ENCODE measurements around the gene SLC7A6.
A peak's percentile ranks its signal among the peaks of the same experiment; 100 is the strongest.

The SLC7A6 gene

DNA sequence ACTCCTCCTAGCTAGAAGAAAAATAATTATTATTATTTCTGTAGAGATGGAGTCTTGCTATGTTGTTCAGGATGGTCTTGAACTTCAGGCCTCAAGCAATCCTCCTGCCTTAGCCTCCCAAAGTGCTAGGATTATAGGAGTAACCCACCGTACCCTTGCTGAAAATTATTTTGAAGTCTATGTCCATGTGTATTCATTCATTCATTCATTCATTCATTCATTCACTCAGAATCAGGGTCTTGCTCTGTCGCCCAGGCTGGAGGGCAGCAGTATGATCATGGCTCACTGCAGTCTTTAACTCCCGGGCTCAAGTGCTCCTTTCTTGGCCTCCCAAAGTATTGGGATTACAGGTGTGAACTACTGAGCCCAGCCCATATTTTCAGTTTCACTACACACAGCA, 42.3 kb downstream of the SLC7A6 start:
- no peak for DNase-seq (ENCODE audit: low read depth in 2 of 2)

DNA sequence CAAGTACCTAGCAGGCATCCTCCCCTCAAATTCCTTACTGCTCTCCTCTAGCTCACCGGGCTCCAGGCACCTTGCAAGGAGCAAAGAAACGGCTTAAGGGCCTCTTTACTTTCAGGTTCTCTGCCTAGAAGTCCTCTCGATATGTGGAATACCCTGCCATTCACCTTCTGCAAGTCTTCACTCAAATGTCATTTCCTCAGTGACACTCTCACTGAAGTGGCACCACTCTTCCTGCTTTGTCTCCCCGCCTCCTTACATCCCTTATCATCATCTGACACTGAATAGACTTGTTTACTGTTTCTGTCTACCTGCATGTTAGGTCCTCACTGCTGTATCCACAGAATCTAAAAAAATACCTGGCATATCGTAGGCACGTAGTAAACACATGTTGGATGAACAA, 45.5 kb downstream of the SLC7A6 start:
- DNase-seq (ENCODE audit: low read depth in 2 of 2) = no peak

DNA sequence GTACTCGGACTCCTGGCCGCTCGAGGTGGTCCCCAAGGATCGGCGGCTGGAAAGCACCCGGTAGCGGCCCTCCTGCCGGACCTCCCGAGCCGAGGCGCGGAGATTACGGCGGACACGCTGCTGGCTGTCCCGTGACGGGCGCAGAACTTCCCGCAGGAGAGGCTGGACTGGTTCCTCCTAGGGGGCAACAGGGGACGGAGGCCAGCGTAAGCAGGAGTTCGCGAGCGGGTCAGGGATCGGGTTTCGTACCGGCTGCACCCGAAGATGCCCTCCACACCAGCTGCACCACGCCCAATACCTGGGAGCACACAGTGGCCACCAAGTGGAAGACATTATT, 46.1 kb downstream of the SLC7A6 start:
- no peak for DNase-seq (ENCODE audit: low read depth in 2 of 2)

DNA sequence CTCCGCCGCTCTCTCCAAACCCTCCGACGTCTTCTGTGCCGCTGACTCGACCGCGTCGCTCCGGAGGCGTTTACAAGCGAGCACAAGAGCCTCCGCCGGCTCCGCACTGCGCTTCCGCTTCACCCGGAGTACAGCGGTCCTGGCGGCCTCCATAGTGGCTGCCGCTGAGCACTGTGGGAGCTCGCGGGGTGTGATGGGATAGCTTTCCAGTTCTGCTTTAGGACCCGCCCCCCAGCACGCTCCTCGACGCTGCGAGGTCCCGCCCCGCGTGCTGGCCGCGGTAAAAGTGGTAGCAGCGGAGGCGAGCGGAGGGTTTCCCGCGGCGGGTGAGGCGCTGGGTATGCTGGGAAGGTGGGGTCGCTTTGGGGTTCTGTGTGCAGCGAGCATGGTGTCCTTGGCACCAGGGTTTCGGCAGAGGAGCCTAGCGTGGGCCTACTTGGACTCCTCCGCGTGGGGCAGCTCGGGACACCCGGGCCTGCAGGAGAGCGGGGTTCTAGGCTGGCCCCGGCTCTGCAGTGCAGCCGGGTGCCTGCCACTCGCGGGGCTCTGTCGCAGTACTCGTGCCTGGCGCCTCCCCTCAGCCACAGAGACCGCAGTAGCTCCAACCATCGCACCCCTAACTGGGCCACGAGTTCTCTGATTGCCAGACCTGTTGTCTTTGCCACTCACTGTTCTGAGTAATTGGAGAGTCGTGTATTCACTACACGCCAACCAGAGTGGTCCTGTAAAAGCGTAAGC, 46.6 kb downstream of the SLC7A6 start, which contains the start of the genes PRMT7 and SLC7A6OS:
PRMT7 (plus strand) TSS at position 246 of the 738 bp plus-strand sequence. CDS start 4,961 bp downstream, outside the sequence.
SLC7A6OS (minus strand) TSS at position 173 of the 738 bp plus-strand sequence; CDS start at position 153, 20 bp downstream.
- peak; percentile 75 to 79 for DNase-seq (ENCODE audit: low read depth in 2 of 2)

DNA sequence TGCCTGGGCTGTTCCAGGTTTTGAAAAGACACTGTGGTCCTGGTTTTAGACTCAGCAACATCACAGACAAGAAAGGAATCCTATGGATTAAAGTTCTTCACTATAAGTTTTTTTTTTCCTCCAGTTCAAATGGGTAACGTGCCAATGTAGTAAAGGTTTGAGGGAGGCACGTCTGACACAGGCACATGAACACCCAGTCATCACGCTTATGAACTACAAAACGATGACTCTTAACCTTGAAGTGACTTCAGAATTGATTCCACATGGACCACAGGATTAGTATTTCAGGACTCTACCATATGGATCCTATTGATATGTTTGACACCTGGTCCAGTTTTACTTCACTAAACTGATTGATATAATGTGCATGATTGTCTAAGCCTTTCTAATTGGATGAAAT, 48.8 kb downstream of the SLC7A6 start:
- DNase-seq (ENCODE audit: low read depth in 2 of 2) = no peak

DNA sequence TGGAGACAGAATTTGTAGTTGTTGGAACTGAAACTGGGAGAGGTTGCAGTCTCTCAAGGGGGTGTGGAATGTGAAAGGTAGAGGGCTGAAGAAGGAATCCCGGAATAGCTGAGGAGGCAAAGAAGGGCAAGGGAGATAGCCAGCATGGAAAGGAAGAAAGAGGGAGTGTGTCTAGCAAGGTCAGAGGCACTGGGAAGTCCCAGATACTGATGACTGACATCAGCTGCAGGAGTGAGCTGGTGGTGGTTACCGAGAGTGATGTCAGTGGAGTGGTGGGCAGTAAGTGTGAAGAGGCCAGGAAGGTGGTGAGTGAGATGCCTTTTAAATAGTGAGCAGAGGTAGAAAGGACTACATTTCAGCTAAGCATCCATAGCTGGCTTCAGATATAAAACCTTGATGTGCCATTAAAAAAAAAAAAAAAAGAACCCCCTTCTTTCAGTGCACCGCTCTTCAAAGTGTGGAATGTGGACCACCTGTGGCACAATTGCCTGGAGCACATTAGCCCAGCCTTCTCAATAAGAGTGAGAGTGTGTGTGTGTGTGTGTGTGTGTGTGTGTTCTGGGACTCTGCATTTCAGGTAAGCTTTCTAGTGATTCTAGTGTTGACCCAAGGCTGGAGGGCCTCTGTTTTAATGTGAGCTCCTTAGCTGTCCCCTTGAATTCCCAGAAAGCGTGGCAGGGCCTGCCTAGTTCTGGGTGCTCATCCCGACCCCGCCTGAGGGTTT, 55.0 kb downstream of the SLC7A6 start:
- no peak for DNase-seq (ENCODE audit: low read depth in 2 of 2)

DNA sequence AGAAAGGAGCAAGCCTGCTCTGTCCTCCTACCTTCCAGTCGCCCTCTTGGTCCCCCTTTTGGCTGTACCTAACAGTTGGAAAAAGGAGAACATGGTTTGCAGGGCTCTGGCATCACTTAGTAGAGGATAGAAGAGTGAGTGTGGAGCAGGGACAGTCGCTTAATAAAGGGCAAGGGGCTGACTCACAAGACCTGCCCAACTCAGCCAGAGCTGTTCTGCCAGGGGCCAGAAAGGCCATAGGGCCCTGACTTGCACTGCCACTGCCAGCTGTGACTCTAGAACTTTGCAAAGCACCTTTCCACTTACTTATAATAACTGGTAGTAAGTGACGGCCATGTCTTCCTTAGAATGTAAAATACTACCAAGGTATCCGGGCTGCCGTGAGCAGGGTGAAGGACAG, 60.0 kb downstream of the SLC7A6 start:
- DNase-seq (ENCODE audit: low read depth in 2 of 2) = no peak

DNA sequence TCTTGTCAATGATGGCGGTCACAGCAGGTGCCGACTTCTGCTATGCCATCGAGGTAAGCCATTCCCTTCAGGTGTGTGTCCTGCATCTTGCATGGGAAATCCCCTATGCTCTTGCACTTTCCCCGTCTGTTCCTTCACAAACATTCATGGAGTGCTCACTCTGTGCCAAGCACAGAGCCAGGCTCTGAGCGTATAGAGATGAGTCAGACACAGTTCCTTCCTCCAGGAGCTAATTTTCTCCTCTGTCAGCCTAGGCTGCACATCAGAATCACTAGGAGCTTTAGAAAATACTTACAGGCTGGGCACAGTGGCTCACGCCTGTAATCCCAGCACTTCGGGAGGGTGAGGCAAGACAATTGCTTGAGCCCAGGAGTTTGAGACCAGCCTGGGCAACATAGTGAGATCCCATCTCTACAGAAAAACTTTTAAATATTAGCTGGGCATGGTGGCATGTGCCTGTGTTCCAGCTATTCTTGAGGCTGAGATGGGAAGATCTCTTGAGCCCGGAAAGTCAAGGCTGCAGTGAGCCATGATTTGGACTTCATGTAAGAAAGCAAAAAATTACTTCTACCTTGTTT, 60.5 kb downstream of the SLC7A6 start:
- no peak for DNase-seq (ENCODE audit: low read depth in 2 of 2)

DNA sequence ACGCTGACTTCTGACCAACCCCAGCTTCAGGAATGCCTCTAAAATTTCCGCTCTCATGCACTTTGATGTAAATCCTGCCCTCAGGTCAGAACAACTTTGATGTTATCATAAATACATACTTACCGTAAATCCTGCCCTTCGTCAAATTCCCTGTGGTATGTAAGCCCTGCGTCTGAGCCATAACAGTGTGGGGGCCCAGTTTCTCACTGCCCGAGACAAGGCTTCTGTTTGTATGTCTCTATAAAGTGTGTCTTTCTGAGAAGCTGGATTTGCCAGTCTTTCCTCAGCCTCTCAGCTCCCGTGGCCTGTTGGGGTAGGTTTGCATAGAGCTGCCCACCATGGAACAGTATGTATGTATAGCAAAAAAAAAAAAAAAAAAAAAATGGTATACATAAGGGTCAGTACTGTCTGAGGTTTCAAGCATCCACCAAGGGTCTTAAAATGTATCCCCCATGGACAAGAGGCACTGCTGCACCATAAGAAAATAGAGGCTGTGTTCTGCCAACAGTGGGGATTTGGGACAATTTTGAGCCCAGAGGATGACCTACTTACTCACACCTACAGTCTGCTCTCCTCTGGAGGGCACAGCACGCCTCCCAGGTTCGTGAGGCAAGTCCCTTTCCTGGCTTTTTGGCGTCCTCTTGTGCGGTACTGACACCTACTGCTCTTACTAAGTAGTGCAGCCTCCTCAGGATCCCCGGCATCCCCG, 64.0 kb downstream of the SLC7A6 start:
- DNase-seq (ENCODE audit: low read depth in 2 of 2) = peak; percentile 51 to 53

DNA sequence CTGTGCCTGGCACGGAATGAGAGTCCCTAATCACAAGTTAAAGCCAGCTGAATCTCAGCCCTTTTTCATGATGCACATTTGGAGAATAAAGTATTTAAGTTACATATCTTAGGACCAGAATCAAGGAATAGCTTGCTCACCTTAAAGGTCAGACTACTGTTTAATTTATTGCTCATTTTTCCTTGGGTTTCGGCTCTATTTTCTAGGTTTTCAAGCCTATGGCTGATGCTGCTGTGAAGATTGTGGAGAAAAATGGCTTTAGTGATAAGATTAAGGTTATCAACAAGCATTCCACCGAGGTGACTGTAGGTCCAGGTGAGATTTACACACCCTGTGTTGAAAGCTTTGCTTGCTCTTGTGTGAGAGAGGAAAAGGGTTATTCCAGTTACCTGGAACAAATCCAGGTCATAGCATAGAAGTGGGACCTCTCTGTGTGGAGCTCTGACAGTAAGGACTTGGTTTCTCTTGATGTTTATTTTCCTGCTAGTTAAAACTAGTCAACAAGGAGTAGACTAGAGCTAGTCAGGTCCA, 64.6 kb downstream of the SLC7A6 start:
- no peak for DNase-seq (ENCODE audit: low read depth in 2 of 2)

DNA sequence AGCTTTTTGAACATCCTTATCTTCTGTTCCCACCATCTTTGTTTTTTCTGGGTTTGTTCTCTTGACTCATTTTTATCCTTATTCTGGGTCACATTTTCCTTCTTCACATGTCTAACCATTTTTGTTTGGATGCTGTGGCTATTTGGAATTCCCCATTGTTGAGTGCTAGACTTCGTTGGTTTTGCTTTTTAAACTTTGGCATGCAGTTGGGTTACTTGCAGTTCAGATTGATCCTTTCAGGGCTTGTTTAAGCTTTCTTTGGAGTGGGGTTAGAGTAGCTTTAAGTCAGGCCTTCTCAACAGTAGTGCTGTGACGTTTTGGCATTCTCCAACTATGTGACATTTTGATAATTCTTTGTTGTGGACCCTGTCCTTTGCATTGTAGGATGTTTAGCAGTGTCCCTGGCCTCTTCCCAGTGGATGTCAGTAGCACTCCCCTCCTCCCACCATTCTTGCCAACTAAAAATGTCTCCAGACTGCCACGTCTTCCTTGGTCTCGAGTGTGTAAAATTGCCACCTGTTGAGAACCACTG, 67.6 kb downstream of the SLC7A6 start:
- no peak for DNase-seq (ENCODE audit: low read depth in 2 of 2)

DNA sequence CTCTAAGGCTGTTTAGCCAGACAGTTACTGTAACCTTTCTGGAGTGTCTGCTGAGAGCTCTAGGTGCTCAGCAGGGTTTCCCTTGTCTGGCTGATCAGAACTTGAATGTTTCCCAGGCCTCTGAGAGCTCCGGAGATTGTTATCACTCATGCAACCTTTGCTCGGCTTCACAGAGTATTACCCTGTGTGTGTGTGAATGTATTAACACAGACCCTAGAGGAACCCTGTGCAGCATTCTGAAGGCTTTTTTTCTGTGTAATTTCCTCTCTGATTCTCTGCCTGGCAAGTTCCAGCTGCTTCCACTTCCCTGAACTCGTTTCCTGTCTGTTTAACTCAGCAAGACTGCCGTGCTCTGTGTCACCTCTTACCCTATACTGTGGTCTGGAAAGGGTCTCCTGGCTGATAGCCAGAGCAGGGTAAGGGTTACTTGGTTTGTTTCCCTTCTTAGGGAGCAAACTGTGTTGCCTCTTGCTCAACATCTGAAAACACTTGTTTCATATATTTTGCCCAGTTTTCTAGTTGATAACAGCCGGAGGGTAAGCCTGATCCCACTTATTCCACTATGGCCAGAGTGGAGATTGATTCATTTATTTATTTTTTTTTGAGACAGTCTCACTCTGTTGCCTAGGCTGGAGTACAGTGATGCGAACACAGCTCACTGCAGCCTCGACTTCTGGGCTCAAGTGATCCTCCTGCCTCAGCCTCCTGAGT, 68.2 kb downstream of the SLC7A6 start:
- no peak for DNase-seq (ENCODE audit: low read depth in 2 of 2)

DNA sequence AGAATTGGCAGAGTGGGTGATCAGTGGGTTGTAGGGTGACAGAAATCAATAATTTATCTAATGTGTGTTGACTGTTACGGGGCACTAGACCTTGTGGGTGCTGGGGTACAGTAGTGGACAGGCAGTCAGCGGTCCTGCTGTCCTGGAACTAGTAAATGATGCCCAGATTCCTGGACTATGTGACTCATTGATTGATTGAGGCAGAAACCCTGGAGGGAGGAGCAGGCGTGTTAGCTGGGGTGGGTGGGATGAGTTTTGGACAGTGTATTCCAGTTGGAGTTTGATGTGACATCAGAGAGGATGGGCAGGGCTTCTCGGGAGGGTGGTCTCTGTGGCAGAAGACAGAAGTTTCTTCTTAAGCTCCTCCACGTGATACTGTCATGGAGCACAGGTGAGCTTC, 70.8 kb downstream of the SLC7A6 start:
- DNase-seq (ENCODE audit: low read depth in 2 of 2) = no peak

DNA sequence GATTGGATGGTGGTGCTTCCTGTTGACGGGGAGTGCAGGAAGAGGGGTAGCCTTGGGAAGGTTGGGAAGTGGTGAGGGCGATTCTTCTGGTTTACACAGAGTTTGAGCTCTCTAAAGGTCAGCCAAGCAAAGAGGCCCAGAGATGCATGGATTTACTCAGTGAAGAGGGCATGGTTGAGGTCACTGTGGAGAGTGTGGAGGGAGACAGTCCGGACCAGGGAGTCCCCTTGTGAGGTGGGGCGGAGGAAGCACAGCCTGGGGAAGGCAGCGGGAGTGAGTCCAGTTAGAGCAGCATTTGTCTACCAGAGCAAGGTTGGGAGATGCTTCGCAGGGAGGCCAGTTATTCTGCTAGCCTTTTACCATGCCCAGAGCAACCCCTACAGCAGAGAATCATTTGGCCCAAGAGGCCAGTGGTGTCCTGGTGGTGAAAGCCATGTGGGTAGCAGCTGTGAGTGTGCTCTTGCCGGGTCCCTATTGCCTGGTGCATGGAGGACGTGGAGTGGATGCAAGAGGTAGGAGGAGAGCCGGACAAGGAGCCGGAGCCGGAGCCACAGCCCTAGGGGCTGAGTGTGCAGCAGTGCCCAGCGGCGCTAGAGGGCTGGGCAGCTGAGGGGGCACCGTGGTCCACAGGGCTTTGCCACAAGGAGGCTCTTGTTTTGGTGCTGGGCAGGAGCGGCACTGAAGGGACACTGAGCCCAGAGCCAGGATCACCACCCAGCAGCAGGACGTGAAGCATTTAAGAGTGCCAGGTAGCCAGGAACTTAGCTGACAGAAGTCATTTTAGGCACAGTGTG, 74.2 kb downstream of the SLC7A6 start:
- DNase-seq (ENCODE audit: low read depth in 2 of 2) = no peak

DNA sequence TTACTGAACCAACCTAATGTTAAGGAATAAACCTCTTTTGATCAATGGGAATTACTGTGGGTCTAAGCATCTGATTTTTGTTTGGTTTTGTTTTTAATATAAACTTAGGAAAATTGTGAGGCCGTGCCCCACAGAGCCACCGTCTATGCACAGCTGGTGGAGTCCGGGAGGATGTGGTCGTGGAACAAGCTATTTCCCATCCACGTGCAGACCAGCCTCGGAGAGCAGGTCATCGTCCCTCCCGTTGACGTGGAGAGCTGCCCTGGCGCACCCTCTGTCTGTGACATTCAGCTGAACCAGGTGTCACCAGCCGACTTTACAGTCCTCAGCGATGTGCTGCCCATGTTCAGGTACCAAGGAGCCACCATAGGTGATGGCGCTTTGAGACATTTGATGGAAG, 74.9 kb downstream of the SLC7A6 start:
- no peak for DNase-seq (ENCODE audit: low read depth in 2 of 2)

DNA sequence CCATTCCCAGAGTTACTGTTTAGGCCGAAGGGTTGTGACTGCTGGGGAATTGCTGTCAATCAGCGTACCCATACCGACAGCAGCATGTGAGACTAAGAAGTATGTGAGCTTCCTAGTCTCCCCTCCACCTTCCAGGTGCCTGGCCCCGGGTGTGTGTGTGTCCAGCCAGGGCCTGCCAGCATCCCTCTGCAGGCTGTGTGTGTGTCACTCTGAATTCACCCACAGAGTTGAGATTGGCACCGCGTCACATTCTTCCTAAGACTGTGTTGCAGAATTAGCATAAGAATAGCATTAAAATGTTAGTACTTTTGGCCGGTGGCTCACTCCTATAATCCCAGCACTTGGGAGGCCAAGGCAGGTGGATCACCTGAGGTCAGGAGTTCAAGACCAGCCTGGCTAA, 78.3 kb downstream of the SLC7A6 start:
- DNase-seq (ENCODE audit: low read depth in 2 of 2) = no peak

DNA sequence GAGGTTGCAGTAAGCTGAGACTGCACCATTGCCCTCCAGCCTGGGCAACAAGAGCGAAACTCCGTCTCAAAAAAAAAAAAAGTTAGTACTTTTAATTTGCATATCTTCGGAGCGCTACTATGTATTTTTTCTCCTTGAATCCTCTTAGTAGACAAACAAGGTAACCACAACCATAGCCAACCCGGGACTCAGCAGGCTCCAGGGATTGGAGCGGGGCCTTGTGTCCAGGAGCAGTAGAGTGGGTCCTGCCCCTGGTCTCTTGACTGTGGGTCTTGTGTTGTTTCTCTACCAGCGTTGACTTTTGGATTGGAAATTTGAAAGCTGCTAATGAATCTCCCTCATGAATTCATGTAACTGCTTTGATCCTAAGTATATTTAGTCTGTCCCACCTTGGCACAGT, 78.8 kb downstream of the SLC7A6 start:
- no peak for DNase-seq (ENCODE audit: low read depth in 2 of 2)

DNA sequence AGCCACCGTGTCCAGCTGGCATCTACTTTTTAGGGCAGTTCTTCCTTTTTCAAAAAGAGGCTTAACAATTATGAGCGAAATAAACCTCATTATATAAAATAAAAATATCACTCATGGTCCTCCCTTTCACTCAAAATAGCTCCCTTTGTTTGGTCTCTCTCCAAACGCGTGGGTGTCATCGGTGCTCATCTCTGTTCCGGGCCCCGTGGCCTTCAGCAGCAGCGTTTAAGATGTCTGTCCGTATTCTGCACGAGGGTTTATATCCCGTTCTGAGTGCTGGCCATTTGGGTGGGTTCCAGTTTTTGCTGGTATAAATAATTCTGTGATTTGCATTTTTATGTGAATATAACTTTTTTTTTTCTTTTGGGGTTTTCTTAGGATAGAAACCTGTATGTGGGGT, 79.9 kb downstream of the SLC7A6 start:
- no peak for DNase-seq (ENCODE audit: low read depth in 2 of 2)

DNA sequence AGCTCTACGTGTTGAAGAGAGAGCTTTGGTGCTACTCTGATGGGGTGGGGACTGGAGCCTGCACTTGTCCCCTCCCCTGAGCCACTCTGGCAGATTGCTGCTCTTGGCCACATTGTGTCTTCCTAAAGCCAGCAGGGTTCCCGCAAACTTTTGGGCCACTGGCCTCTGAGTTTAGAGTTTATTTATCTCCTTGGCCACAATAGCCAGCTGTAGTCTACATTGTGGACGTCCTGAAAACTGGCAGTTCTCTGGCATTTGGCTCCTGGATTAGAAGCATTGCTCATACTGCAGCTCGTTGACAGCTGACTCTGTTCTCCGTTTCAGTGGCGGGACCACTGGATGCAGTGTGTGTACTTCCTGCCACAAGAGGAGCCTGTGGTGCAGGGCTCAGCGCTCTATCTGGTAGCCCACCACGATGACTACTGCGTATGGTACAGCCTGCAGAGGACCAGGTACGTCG, 81.1 kb downstream of the SLC7A6 start:
- DNase-seq (ENCODE audit: low read depth in 2 of 2) = no peak

DNA sequence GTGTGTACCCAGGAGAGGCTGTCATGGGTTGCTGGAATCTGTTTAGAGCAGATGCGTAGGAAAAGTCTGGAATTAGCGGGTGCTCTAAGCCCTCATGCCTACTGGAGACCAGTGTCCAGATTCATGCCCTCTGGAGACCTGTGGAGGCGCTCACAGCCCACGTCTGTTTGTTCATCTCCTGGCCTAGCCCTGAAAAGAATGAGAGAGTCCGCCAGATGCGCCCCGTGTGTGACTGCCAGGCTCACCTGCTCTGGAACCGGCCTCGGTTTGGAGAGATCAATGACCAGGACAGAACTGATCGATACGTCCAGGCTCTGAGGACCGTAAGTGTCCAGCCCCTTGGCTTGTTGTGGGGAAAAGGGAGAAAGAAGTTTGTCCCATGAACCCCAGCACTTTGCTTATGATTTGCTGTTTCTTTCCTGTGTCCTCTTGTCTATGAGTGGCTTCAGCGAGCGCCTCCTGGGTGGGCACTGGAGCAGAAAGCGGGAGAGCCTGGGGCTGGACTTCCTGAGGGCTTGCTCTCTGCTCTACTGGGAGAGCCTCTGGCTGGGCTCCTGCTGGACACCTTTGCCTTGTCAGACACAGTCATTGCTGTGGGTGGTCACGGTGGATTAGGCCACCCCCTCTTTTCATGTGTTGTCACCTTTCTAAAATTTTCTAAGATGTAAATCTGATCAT, 81.8 kb downstream of the SLC7A6 start:
- no peak for DNase-seq (ENCODE audit: low read depth in 2 of 2)
